Upper lobe of left lung (tissue), 6 donors: ENCODE measurements around the gene SLC28A1. TPM values are rescaled to one million over a fixed set of nuclear protein-coding genes. Genes with fewer than 3 reads are reported as not detected.

Experiments used
- ATAC-seq, 2 donors: fragments of 200-7000 bp; cut with Tn5 transposase; one replicate each; pipeline ENCODE4 v1.9.1; 2022; ENCODE audit warnings: mild to moderate bottlenecking in 2 of 2, moderate library complexity in 2 of 2; ENCODE audit not compliant: low FRiP score in 2 of 2
- DNase-seq, 2 donors: peaks; one replicate each; pipeline ENCODE4 v3.0.0-alpha.2; 2019 to 2020
- H3K27ac ChIP-seq, 4 donors: fragments of 200-600 bp; sonication (generic); one replicate each; pipeline ENCODE4 v1.5.1; 2016 to 2019
- H3K27me3 ChIP-seq, 4 donors: fragments of 200-600 bp; sonication (generic); one replicate each; pipeline ENCODE4 v1.5.1; 2017 to 2019
- H3K36me3 ChIP-seq, 4 donors: fragments of 200-600 bp; sonication (generic); one replicate each; pipeline ENCODE4 v1.5.1; 2016 to 2019
- H3K4me1 ChIP-seq, 4 donors: fragments of 200-600 bp; sonication (generic); one replicate each; pipeline ENCODE4 v1.5.1; 2018 to 2019
- H3K4me3 ChIP-seq, 4 donors: fragments of 200-600 bp; sonication (generic); one replicate each; pipeline ENCODE4 v1.5.1; 2017 to 2019; ENCODE audit warnings: mild to moderate bottlenecking in 2 of 4, moderate library complexity in 1 of 4
- H3K9me3 ChIP-seq, 4 donors: fragments of 200-600 bp; sonication (generic); one replicate each; pipeline ENCODE4 v1.5.1; 2018 to 2019
- EP300 ChIP-seq, 4 donors: sonication (generic); formaldehyde crosslinking; IDR thresholded peaks; one replicate each; pipeline ENCODE4 v1.5.1; 2017; ENCODE audit warnings: antibody characterized with exemption in 4 of 4, control low read depth in 2 of 4
- POLR2A ChIP-seq, 4 donors: fragments of 450-650 bp; IDR thresholded peaks; one replicate each; pipeline ENCODE4 v1.5.1; 2016 to 2017; ENCODE audit warnings: antibody characterized with exemption in 4 of 4, mild to moderate bottlenecking in 2 of 4
- POLR2AphosphoS5 ChIP-seq, 2 donors: sonication (generic); formaldehyde crosslinking; IDR thresholded peaks; one replicate each; pipeline ENCODE4 v1.5.1; 2017; ENCODE audit warnings: antibody characterized with exemption in 2 of 2
- WGBS, 2 donors: methylation state at CpG; one replicate each; pipeline ENCODE4 v1.1.5; 2017 to 2018; 5-methylcytosine and 5-hydroxymethylcytosine counted together
- total RNA-seq, 6 donors: library from RNA; depleted of rRNA in 4 of 6; stranded (reverse); fragments of >200 nt in 4 of 6; gene quantifications; one replicate each; pipeline versions ENCODE4 v1.1.0 to v1.2.1, GENCODE V29; 2016 to 2021
- TF ChIP-seq, protein P1 (sequence below), 6 experiments: fragments of 450-650 bp in 4 of 6; fragments of 200-600 bp in 2 of 6; sonication (generic) in 2 of 6; IDR thresholded peaks; one replicate each; pipeline ENCODE4 v1.5.1; 2016 to 2019; ENCODE audit warnings: antibody characterized with exemption in 6 of 6
- donor health status: DM: no; HTN: no; CAD: no; lungs with moderate emphysema.
- donor health status: DM: no; HTN: yes; CAD: no; lungs with severe emphysema.

SLC28A1 gene
- total RNA-seq, 6 donors from 2014 or later = not detected

GRCh38 chr15:84863565-84864443 lies 20.7 kb upstream of the SLC28A1 start:
- no peak for TF ChIP-seq EP300 (IDR thresholded peaks at IDR 0.05)
- TF ChIP-seq, protein P1, sequence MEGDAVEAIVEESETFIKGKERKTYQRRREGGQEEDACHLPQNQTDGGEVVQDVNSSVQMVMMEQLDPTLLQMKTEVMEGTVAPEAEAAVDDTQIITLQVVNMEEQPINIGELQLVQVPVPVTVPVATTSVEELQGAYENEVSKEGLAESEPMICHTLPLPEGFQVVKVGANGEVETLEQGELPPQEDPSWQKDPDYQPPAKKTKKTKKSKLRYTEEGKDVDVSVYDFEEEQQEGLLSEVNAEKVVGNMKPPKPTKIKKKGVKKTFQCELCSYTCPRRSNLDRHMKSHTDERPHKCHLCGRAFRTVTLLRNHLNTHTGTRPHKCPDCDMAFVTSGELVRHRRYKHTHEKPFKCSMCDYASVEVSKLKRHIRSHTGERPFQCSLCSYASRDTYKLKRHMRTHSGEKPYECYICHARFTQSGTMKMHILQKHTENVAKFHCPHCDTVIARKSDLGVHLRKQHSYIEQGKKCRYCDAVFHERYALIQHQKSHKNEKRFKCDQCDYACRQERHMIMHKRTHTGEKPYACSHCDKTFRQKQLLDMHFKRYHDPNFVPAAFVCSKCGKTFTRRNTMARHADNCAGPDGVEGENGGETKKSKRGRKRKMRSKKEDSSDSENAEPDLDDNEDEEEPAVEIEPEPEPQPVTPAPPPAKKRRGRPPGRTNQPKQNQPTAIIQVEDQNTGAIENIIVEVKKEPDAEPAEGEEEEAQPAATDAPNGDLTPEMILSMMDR (IDR thresholded peaks at IDR 0.05) = no peak
- no peak for TF ChIP-seq POLR2A (IDR thresholded peaks at IDR 0.05)
- TF ChIP-seq POLR2AphosphoS5 (IDR thresholded peaks at IDR 0.05) = no peak
- DNase-seq (peak in 1 of 2 donors; percentile 75), ATAC-seq (peak in 1 of 2 donors; percentile 35)
- Histone ChIP-seq H3K36me3 (no peaks in the 10 kb centered on the region), H3K4me1 (peaks cover 0 to 12% (median 1%) of the 10 kb centered on the region in 4 donors), H3K27me3 (no peaks in the 10 kb centered on the region), H3K9me3 (no peaks in the 10 kb centered on the region), H3K4me3 (no peak overlapping the region), H3K27ac (no peak overlapping the region)
- 80 to 84% methylated on average over 13 of the region's 13 CpGs for WGBS, 2 donors

DNA sequence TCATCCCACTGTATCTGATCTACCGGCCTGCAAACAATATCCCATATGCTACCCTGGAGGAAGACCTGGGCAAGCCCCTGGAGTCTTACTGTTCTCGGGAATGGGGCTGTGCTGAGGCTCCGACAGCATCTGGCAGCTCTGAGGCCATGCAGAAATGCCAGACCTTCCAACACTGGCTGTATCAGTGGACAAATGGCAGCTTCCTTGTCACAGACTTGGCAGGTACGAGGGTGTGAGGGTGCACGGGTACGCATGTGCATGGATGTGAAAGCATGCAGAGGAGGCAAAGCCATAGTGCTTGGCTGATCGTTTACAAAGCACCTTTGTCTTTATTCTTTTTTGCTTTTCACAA lies 20.0 kb upstream of the SLC28A1 start:
- 88 to 94% methylated on average over 5 to 7 of the region's 7 CpGs for WGBS, 2 donors
- Histone ChIP-seq H3K36me3 (no peaks in the 10 kb centered on the region), H3K4me3 (no peak overlapping the region), H3K4me1 (peaks cover 0 to 7% (median 1%) of the 10 kb centered on the region in 4 donors), H3K27ac (no peak overlapping the region), H3K9me3 (no peaks in the 10 kb centered on the region), H3K27me3 (no peaks in the 10 kb centered on the region)
- DNase-seq = no peak
- no peak for ATAC-seq
- no peak for TF ChIP-seq EP300 (IDR thresholded peaks at IDR 0.05)
- no peak for TF ChIP-seq POLR2A (IDR thresholded peaks at IDR 0.05)
- no peak for TF ChIP-seq POLR2AphosphoS5 (IDR thresholded peaks at IDR 0.05)
- TF ChIP-seq, protein P1 (IDR thresholded peaks at IDR 0.05) = no peak

DNA sequence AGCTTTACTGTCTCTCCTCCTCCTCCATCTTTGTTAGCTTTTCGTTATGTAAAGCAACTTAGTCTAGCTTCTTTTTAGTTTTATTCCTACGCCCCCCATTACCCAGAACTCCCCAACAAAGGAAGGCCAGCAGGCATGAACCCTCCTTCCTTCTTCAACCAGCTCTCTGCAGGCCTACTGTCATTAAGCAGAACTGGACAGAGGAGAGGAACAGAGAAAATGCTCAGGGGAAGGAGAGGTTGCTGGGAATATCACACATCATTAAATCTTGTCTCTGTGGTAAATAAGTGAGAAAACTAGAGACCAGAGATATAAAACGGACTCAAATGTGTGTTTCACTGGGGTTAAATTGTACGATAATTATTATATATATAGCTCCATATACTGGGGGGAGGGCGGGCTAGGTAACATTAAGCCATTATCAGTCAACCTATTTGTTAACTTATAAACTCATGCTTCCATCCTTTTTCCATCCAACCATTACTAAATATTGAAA lies 19.3 kb upstream of the SLC28A1 start:
- Histone ChIP-seq H3K4me3 (no peak overlapping the region), H3K36me3 (no peaks in the 10 kb centered on the region), H3K4me1 (peaks cover 0 to 4% (median 1%) of the 10 kb centered on the region in 4 donors), H3K27ac (no peak overlapping the region), H3K9me3 (no peaks in the 10 kb centered on the region), H3K27me3 (no peaks in the 10 kb centered on the region)
- WGBS, 2 donors = 85 to 90% methylated on average over 5 of the region's 5 CpGs
- TF ChIP-seq, protein P1 (IDR thresholded peaks at IDR 0.05) = no peak
- TF ChIP-seq POLR2AphosphoS5 (IDR thresholded peaks at IDR 0.05) = no peak
- TF ChIP-seq POLR2A (IDR thresholded peaks at IDR 0.05) = no peak
- no peak for TF ChIP-seq EP300 (IDR thresholded peaks at IDR 0.05)
- DNase-seq = no peak
- no peak for ATAC-seq

DNA sequence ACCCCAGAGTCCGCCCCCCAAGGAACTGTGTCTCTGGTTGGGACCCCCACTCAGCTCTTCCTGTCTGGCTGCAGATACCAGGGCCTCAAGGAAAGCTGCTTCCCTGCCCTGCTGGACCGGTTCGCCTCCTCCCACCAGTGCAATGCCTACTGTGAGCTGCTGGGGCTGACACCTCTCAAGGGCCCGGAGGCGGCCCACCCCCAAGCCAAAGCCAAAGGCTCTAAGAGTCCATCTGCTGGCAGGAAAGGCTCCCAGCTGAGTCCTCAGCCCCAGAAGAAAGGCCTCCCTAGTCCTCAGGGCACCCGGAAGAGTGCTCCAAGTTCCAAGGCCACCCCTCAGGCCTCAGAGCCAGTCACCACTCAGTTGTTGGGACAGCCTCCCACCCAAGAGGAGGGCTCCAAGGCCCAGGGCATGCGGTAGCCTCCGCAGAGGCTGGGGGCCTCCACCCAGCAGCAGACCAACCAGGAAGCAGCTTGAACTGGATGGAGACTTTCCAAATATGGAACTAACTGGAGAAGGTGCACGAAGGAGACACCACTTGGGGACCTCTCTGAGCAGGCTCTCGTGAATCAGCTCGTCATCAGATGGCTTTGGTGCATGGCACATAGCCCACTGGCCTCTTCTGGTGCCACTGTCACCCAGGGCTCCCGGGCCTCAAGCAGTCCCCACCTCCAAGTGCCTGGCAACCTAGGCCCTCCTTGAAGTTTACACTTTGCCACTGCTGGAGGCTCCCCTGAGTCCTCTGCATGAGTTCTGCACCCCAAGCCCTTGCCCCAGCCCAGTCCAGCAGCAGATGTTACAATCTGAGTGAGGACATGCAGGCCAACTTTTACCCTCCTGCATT lies 16.2 kb upstream of the SLC28A1 start:
- Histone ChIP-seq H3K27ac (no peak overlapping the region), H3K36me3 (no peaks in the 10 kb centered on the region), H3K9me3 (no peaks in the 10 kb centered on the region), H3K4me1 (peaks cover 0 to 4% (median 1%) of the 10 kb centered on the region in 4 donors), H3K4me3 (no peak overlapping the region), H3K27me3 (no peaks in the 10 kb centered on the region)
- DNase-seq (no peak), ATAC-seq (no peak)
- TF ChIP-seq EP300 (IDR thresholded peaks at IDR 0.05) (no peak), POLR2A (IDR thresholded peaks at IDR 0.05) (no peak), POLR2AphosphoS5 (IDR thresholded peaks at IDR 0.05) (no peak)
- TF ChIP-seq, protein P1 (IDR thresholded peaks at IDR 0.05) = no peak
- 84 to 100% methylated on average over 3 to 11 of the region's 12 CpGs for WGBS, 2 donors
